NCI-H1930 (cell line): ENCODE data around the gene AKR1B15.
"Not testable (repeated sequence)": the region's sequence is repeated elsewhere in the genome, so short reads cannot be mapped to it uniquely, and the experiment has no call there.

Experiments used
- DNase-seq, 2 experiments: peaks; one replicate each; lab custom pipeline; 2025; lab: John Stamatoyannopoulos, UW

The AKR1B15 gene

DNA sequence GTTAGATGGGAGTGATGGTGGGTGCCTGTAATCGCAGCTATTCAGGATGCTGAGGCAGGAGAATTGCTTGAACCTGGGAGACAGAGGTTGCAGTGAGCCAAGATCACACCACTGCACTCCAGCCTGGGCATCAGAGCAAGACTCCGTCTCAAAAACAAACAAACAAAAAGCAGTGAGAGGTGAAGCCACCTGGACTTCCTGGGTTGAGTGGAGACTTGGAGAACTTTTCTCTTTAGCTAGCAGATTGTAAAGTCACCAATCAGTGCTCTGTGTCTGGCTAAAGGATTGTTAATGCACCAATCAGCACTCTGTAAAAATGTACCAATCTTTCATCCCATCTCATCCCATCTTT lies 14.5 kb downstream of the AKR1B15 start:
- not testable (repeated sequence) for DNase-seq

- DNase-seq: no peak
Observed at GRCh38 chr7:134565643-134566136, 16.8 kb downstream of the AKR1B15 start.

GRCh38 chr7:134567368-134567767 lies 18.5 kb downstream of the AKR1B15 start:
- no peak for DNase-seq

DNA sequence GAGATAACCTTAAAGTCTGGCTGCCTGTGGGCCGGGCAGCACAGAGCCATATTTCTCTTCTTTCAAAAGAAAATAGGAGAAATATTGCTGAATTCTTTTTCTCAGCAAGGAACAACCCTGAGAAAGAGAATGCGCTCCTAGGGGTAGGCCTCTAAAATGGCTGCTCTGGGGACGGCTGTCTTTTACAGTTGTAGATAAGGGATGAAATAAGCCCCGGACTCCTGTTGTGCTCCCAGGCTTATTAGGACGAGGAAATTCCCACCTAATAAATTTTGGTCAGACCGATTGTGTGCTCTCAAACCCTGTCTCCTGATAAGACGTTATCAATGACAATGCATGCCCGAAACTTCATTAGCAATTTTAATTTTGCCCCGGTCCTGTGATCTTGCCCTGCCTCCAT lies 21.1 kb downstream of the AKR1B15 start:
- DNase-seq: not testable (repeated sequence)

GRCh38 chr7:134571101-134571500 lies 22.2 kb downstream of the AKR1B15 start:
- no peak for DNase-seq

GRCh38 chr7:134571746-134572461 lies 23.0 kb downstream of the AKR1B15 start:
- no peak for DNase-seq

- no peak for DNase-seq
Observed at GRCh38 chr7:134574322-134574721, 25.4 kb downstream of the AKR1B15 start.

GRCh38 chr7:134584290-134584689 lies 35.4 kb downstream of the AKR1B15 start:
- no peak for DNase-seq

DNA sequence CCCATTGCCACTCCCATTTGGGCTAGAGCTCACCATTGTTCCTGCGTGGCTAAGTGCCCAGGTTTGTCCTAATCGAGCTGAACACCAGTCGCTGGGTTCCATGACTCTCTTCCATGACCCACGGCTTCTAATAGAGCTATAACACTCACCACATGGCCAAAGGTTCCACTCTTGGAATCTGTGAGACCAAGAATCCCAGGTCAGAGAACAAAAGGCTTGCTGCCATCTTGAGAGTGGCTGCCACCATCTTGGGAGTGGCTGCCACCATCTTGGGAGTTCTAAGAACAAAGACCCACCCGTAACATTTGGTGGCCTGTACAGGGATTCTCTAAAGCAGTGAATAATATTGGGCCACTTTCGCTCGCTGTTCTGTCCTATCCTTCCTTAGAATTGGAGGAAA lies 37.0 kb downstream of the AKR1B15 start:
- DNase-seq: no peak

DNA sequence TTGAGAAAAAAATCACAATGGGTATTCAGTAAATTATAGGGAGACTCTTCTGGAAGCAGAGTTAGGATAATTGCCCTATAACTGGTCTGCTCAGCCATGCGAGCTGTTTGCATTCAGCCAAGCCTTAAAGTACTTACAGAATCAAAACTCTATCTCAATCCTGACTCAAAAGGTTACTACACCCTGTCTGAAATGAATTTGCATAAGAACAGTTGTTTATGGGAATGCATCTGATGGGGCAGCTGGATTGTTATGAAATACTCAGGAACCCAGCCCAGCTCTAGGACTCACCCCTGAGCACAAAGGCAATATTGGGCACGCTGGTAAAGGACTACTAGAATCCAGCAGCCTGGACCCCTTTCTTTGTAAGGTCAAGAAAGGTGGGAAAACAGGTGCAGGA lies 38.8 kb downstream of the AKR1B15 start:
- DNase-seq: no peak

- DNase-seq: no peak
Observed at GRCh38 chr7:134589491-134589941, 40.6 kb downstream of the AKR1B15 start.

GRCh38 chr7:134593530-134594392 lies 44.9 kb downstream of the AKR1B15 start:
- DNase-seq: no peak

DNA sequence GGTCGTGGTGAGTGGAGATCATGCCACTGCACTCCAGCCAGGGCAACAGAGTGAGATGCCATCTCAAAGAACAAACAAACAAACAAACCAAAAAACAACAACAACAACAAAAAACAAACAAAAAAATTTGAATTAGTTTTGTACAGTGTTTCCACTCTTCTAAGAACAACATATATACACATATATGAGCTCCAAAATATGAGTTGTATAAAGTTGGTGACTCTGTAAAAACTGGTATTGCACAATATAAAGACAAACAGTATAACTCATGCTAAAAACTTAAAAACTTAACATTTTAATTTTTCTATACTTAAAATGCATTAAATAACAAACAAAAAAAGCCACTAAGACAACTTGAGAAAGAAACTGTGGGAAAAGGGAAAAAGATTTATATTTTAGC lies 46.0 kb downstream of the AKR1B15 start:
- no peak for DNase-seq

DNA sequence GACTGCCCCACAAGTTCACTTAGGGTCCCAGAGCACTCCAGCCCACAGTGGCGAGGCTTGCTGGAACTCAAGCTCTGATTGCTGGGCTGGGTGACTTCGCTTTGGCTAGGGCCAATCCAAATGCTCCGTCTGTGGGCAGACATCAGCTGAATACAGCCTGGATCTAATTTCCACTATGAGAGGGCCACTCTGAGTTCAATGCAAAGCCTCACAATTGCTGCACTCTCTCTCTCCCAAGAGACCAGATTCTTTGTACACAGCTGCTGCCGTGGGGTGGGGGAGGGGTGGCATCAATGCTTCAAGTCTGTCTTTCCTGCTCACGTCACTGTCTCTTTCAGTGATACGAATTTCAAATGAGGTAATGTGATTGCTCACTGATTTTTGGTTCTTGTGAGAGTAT lies 50.5 kb downstream of the AKR1B15 start:
- no peak for DNase-seq

DNA sequence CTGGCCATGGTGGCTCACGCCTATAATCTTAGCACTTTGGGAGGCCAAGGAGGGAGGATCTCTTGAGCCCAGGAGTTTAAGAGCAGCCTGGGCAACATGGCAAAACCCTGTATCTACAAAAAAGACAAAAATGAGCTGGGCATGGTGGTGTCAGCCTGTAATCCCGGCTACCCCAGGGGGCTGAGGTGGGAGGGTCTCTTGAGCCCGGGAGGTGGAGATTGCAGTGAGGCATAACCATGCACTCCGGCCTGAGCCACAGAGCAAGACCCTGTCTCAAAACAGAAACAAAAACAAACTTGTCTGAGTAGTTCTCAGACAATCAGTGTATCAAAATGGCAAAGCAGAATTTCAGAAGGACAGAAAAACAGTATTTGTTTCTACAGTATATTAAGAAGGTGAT lies 52.5 kb downstream of the AKR1B15 start:
- no peak for DNase-seq

GRCh38 chr7:134602881-134603451 lies 54.1 kb downstream of the AKR1B15 start:
- DNase-seq: no peak

GRCh38 chr7:134605978-134606923 lies 57.3 kb downstream of the AKR1B15 start:
- peak in 1 of 2 experiments; percentile 48 for DNase-seq

- no peak for DNase-seq
Observed at GRCh38 chr7:134611611-134612151, 62.8 kb downstream of the AKR1B15 start.

GRCh38 chr7:134612197-134612596 lies 63.3 kb downstream of the AKR1B15 start:
- no peak for DNase-seq

DNA sequence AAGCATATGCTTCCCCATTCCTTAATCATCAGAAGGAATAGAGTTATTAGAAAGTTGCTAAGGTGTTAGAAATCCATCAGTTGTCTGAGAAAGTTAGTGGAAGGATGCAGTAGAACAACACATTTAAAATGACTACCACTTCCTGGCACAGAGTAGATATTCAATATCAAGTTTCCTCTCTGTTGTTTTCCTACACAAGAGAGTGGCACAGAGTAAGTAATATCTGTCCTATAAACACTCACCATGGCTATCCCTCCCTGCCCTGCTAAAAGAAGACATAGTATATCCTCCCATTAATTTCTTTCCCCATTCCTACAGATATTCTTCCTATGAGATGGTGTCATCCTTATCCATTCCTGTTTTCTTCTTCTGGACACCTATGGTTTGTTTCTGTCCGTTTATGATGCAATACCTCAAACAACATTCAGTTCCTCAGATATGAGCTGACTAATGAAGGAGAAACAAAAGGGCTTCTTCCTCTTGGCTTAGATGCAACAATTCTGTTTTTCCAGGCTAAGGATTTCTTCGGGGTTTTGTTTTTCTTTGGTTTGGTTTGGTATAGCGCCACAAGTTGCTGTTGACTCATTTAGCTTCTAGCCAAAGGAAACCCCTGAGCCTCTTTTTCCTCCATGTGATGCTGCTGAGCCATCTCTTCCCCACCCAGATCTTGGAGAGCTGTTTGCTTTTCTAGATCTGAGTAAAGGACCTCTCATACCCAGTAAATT lies 64.9 kb downstream of the AKR1B15 start:
- no peak for DNase-seq

DNA sequence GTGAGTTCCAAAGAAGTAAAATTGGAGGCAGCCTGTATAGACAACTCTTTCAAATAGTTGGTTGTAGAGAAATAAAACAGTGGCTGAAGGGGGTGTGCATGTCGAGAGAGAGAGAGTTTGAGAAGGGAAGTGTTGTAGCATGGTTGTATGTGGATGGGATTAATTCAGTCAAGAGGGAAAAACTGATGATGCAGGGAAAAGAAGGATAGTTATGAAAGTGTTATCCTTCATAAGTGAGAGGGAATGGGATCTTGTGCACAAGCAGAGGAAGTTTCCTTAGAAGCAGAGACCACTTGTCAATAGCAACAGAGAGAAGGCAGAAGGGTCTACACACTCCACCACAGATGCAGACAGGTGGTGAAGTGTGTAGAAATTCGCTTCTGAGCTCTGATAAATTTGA lies 67.7 kb downstream of the AKR1B15 start:
- no peak for DNase-seq
